B cell (primary cell): ENCODE results near the gene SLC30A7. TPM values are rescaled to one million over a fixed set of nuclear protein-coding genes. Genes with fewer than 3 reads are reported as not detected.
A peak's percentile ranks its signal among the peaks of the same experiment; 100 is the strongest.

ENCODE experiments used
- ATAC-seq: fragments of 200-7000 bp; cut with Tn5 transposase; one replicate; pipeline ENCODE4 v1.10.0; 2021; ENCODE audit warnings: low read depth, mild to moderate bottlenecking, moderate number of reproducible peaks, moderate library complexity
- CTCF ChIA-PET: fragments of 350-600 bp; sonication (Branson Sonifier 250); formaldehyde crosslinking; loops from one replicate; lab custom pipeline; 2021; ENCODE audit warnings: antibody characterized with exemption, inconsistent platforms; lab: Charles Lee
- POLR2A ChIA-PET: fragments of 350-600 bp; sonication (Branson Sonifier 250); formaldehyde crosslinking; loops from one replicate; lab custom pipeline; 2021; ENCODE audit warnings: antibody characterized with exemption; lab: Charles Lee
- DNase-seq: peaks from one replicate; pipeline ENCODE4 v3.0.0; 2013
- H2AFZ ChIP-seq: 2 replicates; pipeline ENCODE4 v1.6.1; 2012; ENCODE audit warnings: mild to moderate bottlenecking, low read depth, low read length; ENCODE audit not compliant: insufficient read depth, poor library complexity, severe bottlenecking
- H3K27ac ChIP-seq, 2 donors: 1 replicate in 1 of 2; 2 replicates in 1 of 2; pipeline ENCODE4 v1.5.1; 2012 to 2013; ENCODE audit warnings: low read length in 2 of 2, mild to moderate bottlenecking in 2 of 2, moderate library complexity in 1 of 2
- H3K27me3 ChIP-seq, 4 experiments: fragments of 200-600 bp in 1 of 4; sonication (generic) in 1 of 4; replicated peaks in 1 of 4; 1 replicate in 2 of 4; 2 replicates in 2 of 4; pipeline versions ENCODE4 v1.6.1 to v1.7.0; 2013 to 2016; ENCODE audit warnings: low read length in 3 of 4, mild to moderate bottlenecking in 2 of 4, mixed read lengths in 1 of 4, moderate library complexity in 1 of 4; ENCODE audit not compliant: insufficient read depth in 4 of 4, control insufficient read depth in 3 of 4; ENCODE audit errors: control extremely low read depth in 1 of 4
- H3K36me3 ChIP-seq, 2 experiments: replicated peaks in 1 of 2; 1 replicate in 1 of 2; 2 replicates in 1 of 2; pipeline versions ENCODE4 v1.6.1 to v1.7.1; 2013; ENCODE audit warnings: low read length in 1 of 2; ENCODE audit not compliant: insufficient read depth in 2 of 2, control insufficient read depth in 1 of 2; ENCODE audit errors: control extremely low read depth in 1 of 2, extremely low read depth in 1 of 2
- H3K4me1 ChIP-seq, 2 donors: fragments of 200-600 bp in 1 of 2; sonication (generic) in 1 of 2; 1 replicate in 1 of 2; 2 replicates in 1 of 2; pipeline versions ENCODE4 v1.5.1 to v1.6.1; 2013 to 2017; ENCODE audit warnings: low read length in 2 of 2; ENCODE audit not compliant: control insufficient read depth in 2 of 2, insufficient read depth in 2 of 2
- H3K4me2 ChIP-seq: replicated peaks from 2 replicates; pipeline ENCODE3; 2012; ENCODE audit warnings: mild to moderate bottlenecking, low read depth, low read length; ENCODE audit not compliant: poor library complexity, severe bottlenecking
- H3K4me3 ChIP-seq, 5 experiments: fragments of 200-600 bp in 1 of 5; sonication (generic) in 1 of 5; 1 replicate in 3 of 5; 2 replicates in 2 of 5; pipeline versions ENCODE4 v1.5.1 to v1.7.0; 2011 to 2016; ENCODE audit warnings: low read length in 4 of 5, mild to moderate bottlenecking in 4 of 5, low read depth in 2 of 5, control low read depth in 1 of 5, moderate library complexity in 1 of 5; ENCODE audit not compliant: insufficient read depth in 1 of 5; ENCODE audit errors: control extremely low read depth in 1 of 5, extremely low read depth in 1 of 5
- H3K79me2 ChIP-seq: fragments of 200-600 bp; sonication (generic); one replicate; pipeline ENCODE4 v1.6.0; 2016; ENCODE audit warnings: low read length; ENCODE audit not compliant: control insufficient read depth, insufficient read depth
- H3K9ac ChIP-seq: fragments of 200-600 bp; sonication (generic); 2 replicates; pipeline ENCODE4 v1.6.1; 2017; ENCODE audit warnings: mild to moderate bottlenecking, low read length, moderate library complexity
- H3K9me3 ChIP-seq, 3 donors: one replicate each; pipeline versions ENCODE4 v1.6.1 to v1.7.1; 2013; ENCODE audit warnings: low read length in 2 of 3; ENCODE audit not compliant: control insufficient read depth in 2 of 3, insufficient read depth in 1 of 3; ENCODE audit errors: control extremely low read depth in 1 of 3
- H4K20me1 ChIP-seq: 2 replicates; pipeline ENCODE4 v1.6.0; 2012; ENCODE audit warnings: mild to moderate bottlenecking, low read length; ENCODE audit not compliant: insufficient read depth, control insufficient read depth, poor library complexity, severe bottlenecking
- H3K27ac Mint-ChIP-seq: one replicate; pipeline ENCODE4 v1.8.0; 2021; ENCODE audit warnings: mixed read lengths
- H3K27me3 Mint-ChIP-seq: one replicate; pipeline ENCODE4 v1.8.0; 2021; ENCODE audit warnings: mixed read lengths
- H3K4me1 Mint-ChIP-seq: one replicate; pipeline ENCODE4 v1.8.0; 2021; ENCODE audit warnings: mixed read lengths
- H3K4me3 Mint-ChIP-seq: one replicate; pipeline ENCODE4 v1.8.0; 2021; ENCODE audit warnings: mixed read lengths
- H3K9me3 Mint-ChIP-seq: one replicate; pipeline ENCODE4 v1.8.0; 2022; ENCODE audit warnings: mixed read lengths; ENCODE audit not compliant: insufficient read depth
- EZH2 ChIP-seq: IDR thresholded peaks from 2 replicates; pipeline ENCODE4 v1.6.1; 2012; ENCODE audit warnings: borderline replicate concordance, low read depth, mild to moderate bottlenecking, moderate library complexity, low read length; ENCODE audit not compliant: insufficient read depth, poor library complexity, severe bottlenecking
- WGBS: methylation state at CpG from one replicate; pipeline ENCODE4 v1.1.5; 2013; ENCODE audit warnings: missing lambda C conversion rate; ENCODE audit not compliant: insufficient coverage; 5-methylcytosine and 5-hydroxymethylcytosine counted together
- intact Hi-C: fragments of 100-400 bp; cut with micrococcal nuclease; formaldehyde crosslinking; loops from one replicate; pipeline ENCODE4 v1.10.0; 2022
- polyA plus RNA-seq: library from polyadenylated mRNA; depleted of rRNA; stranded (reverse); fragments of >200 nt; gene quantifications from 2 replicates; pipeline ENCODE4 v1.2.3, GENCODE V29; 2012
- total RNA-seq, 2 donors: library from RNA; stranded (reverse); fragments of 120-200 nt in 1 of 2; gene quantifications; 1 replicate in 1 of 2; 2 replicates in 1 of 2; pipeline versions ENCODE4 v1.2.3 to v1.2.4, GENCODE V29; 2013 to 2022
- TF ChIP-seq, protein P1 (sequence below): fragments of 200-600 bp; IDR thresholded peaks from one replicate; pipeline ENCODE4 v1.8.0; 2022; ENCODE audit warnings: antibody characterized with exemption, mild to moderate bottlenecking

Gene SLC30A7
- total and polyA plus RNA-seq, 2 donors (not counting 1 experiment from before 2014, with no cell fraction given) = 5.2 to 28.6 TPM

DNA sequence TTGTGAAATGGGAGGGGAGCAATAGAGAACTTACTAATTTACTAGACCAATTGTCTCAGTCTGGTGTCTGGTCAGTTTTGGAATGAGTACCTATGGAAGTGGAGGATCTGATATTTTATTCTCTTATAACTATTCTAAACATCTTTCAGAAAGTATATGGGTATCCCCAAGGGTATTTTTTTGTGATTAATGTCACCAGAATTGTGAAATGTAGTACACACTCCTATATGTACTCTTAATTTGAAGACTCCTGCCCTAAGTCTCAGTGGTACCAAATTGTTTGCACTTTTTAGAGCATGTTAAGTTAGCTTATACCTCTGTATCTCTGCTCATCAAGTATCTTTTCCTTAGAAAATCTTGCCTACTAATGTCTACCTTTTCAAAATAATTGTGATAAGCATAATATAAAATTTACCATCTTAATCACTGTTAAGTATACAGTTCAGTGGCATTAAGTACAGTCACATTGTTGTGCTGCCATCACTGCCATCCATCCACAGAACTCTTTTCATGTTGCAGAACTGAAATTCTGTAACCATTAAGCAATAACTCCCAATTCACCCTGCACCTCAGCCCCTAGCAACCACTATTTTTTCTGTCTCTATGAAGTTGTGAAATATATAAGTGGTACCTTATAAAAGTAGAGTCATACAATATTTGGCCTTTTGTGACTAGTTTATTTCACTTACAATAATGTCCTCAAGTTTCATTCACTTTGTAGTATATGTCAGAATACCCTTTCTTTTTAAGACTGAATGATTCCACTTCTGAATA is 40.5 kb downstream of the SLC30A7 start:
- Mint-ChIP-seq H3K9me3 (peaks cover 2% of the 10 kb centered on the region), H3K4me1 (peaks cover 12% of the 10 kb centered on the region), H3K27me3 (no peaks in the 10 kb centered on the region), H3K4me3 (no peak overlapping the region), H3K27ac (no peak overlapping the region)
- DNase-seq (no peak), ATAC-seq (no peak)
- no peak overlapping the region for H2AFZ ChIP-seq
- H3K4me2 ChIP-seq = no peak overlapping the region
- no peak overlapping the region for H3K27ac ChIP-seq
- no peak overlapping the region for H3K9ac ChIP-seq
- intact Hi-C loops = loop anchor here (5.0 kb wide), 1 partner anchor 301 kb away; the partner anchor contains the start of gene S1PR1
- CTCF ChIA-PET = interaction anchor here (1.1 to 1.4 kb wide), 2 partner anchors 302 to 352 kb away, joined by 3 to 4 read pairs; no protein-coding TSS in a partner anchor
- peaks cover 19% of the 10 kb centered on the region for H3K79me2 ChIP-seq
- H3K27me3 ChIP-seq = no peaks in the 10 kb centered on the region
- H3K4me1 ChIP-seq = peaks cover 3% of the 10 kb centered on the region in 2 donors
- POLR2A ChIA-PET = no interaction called here
- peaks cover 5 to 8% of the 10 kb centered on the region in 2 experiments for H3K36me3 ChIP-seq
- H4K20me1 ChIP-seq = no peaks in the 10 kb centered on the region
- no peak for TF ChIP-seq EZH2
- TF ChIP-seq, protein P1, sequence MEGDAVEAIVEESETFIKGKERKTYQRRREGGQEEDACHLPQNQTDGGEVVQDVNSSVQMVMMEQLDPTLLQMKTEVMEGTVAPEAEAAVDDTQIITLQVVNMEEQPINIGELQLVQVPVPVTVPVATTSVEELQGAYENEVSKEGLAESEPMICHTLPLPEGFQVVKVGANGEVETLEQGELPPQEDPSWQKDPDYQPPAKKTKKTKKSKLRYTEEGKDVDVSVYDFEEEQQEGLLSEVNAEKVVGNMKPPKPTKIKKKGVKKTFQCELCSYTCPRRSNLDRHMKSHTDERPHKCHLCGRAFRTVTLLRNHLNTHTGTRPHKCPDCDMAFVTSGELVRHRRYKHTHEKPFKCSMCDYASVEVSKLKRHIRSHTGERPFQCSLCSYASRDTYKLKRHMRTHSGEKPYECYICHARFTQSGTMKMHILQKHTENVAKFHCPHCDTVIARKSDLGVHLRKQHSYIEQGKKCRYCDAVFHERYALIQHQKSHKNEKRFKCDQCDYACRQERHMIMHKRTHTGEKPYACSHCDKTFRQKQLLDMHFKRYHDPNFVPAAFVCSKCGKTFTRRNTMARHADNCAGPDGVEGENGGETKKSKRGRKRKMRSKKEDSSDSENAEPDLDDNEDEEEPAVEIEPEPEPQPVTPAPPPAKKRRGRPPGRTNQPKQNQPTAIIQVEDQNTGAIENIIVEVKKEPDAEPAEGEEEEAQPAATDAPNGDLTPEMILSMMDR = no peak
- H3K4me3 ChIP-seq = no peak overlapping the region
- H3K9me3 ChIP-seq = peaks cover 0 to 7% (median 0%) of the 10 kb centered on the region in 3 donors

DNA sequence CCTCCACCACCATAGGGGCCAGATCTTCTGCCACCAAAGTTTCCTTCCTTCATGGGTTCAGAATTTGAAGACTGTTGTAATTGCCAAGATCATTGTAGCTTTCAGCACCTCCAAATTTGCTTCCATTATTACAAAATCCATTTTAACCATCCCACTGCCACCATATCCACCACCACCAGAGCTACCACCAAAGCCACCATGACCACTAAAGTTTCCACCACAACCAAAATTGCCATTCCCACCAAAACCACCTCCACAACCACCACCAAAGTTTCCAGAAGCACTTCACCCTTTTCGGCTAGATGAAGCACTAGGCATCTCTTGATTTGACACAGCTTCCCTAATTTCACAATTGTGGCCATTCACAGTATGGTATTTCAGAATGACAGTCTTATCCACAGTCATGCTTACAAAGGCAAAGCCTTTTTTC is 45.2 kb downstream of the SLC30A7 start:
- no peak overlapping the region for H3K4me3 ChIP-seq
- Mint-ChIP-seq H3K4me3 (no peak overlapping the region), H3K27ac (peak overlapping the region; percentile 1), H3K27me3 (no peaks in the 10 kb centered on the region), H3K4me1 (peaks cover 32% of the 10 kb centered on the region), H3K9me3 (no peaks in the 10 kb centered on the region)
- CTCF ChIA-PET = interaction anchor here (0.9 to 1.2 kb wide), 2 partner anchors 347 to 416 kb away, joined by 3 to 4 read pairs; no protein-coding TSS in a partner anchor
- H3K9me3 ChIP-seq = peaks cover 0 to 7% (median 4%) of the 10 kb centered on the region in 3 donors
- WGBS = 71% methylated on average over 1 of the region's 1 CpG
- H3K9ac ChIP-seq = no peak overlapping the region
- no peak overlapping the region for H3K4me2 ChIP-seq
- no peak overlapping the region for H2AFZ ChIP-seq
- H3K36me3 ChIP-seq = peaks cover 2 to 14% of the 10 kb centered on the region in 2 experiments
- H3K27ac ChIP-seq = no peak overlapping the region
- no peaks in the 10 kb centered on the region for H3K27me3 ChIP-seq
- no peak for DNase-seq
- no peak for ATAC-seq
- POLR2A ChIA-PET = no interaction called here
- H3K4me1 ChIP-seq = peaks cover 14% of the 10 kb centered on the region in 2 donors
- intact Hi-C loops = no loop called here
- H4K20me1 ChIP-seq = no peaks in the 10 kb centered on the region
- no peak for TF ChIP-seq EZH2
- TF ChIP-seq, protein P1 = no peak
- H3K79me2 ChIP-seq = peaks cover 19% of the 10 kb centered on the region
